NCI-H82 (cell line): ENCODE results near the gene ANK3.

Experiments used
- DNase-seq: peaks from one replicate; lab custom pipeline; 2025; lab: John Stamatoyannopoulos, UW

Gene ANK3

GRCh38 chr10:60389413-60390025, at the start of gene ANK3:
Gene ANK3 (minus strand): TSS chr10:60389875. CDS start chr10:60389538, 337 bp downstream.
- DNase-seq = peak; percentile 67

- peak; percentile 68 for DNase-seq
Observed at GRCh38 chr10:60434418-60435046, 44.9 kb upstream of the ANK3 start.

- no peak for DNase-seq
Observed at GRCh38 chr10:60433684-60434083, 44.0 kb upstream of the ANK3 start.

- DNase-seq = no peak
Observed at GRCh38 chr10:60430836-60431597, 41.3 kb upstream of the ANK3 start.

GRCh38 chr10:60430017-60430416, 40.3 kb upstream of the ANK3 start:
- DNase-seq = no peak

GRCh38 chr10:60429084-60429849, 39.6 kb upstream of the ANK3 start:
- DNase-seq = no peak

GRCh38 chr10:60428387-60428737, 38.7 kb upstream of the ANK3 start:
- DNase-seq = no peak

- DNase-seq = no peak
Observed at GRCh38 chr10:60427709-60428386, 38.2 kb upstream of the ANK3 start.

GRCh38 chr10:60427148-60427547, 37.5 kb upstream of the ANK3 start:
- DNase-seq = no peak

GRCh38 chr10:60426425-60426824, 36.8 kb upstream of the ANK3 start:
- DNase-seq = no peak

GRCh38 chr10:60425392-60426110, 35.9 kb upstream of the ANK3 start:
- peak; percentile 68 for DNase-seq

GRCh38 chr10:60424971-60425370, 35.3 kb upstream of the ANK3 start:
- DNase-seq = no peak

- no peak for DNase-seq
Observed at GRCh38 chr10:60423920-60424319, 34.2 kb upstream of the ANK3 start.

- DNase-seq = no peak
Observed at GRCh38 chr10:60422809-60423208, 33.1 kb upstream of the ANK3 start.

- peak; percentile 15 for DNase-seq
Observed at GRCh38 chr10:60420991-60421894, 31.6 kb upstream of the ANK3 start.

- no peak for DNase-seq
Observed at GRCh38 chr10:60419249-60419648, 29.6 kb upstream of the ANK3 start.

- no peak for DNase-seq
Observed at GRCh38 chr10:60417901-60418300, 28.2 kb upstream of the ANK3 start.

- DNase-seq = no peak
Observed at GRCh38 chr10:60417024-60417423, 27.3 kb upstream of the ANK3 start.

- no peak for DNase-seq
Observed at GRCh38 chr10:60414877-60415585, 25.4 kb upstream of the ANK3 start.

- DNase-seq = no peak
Observed at GRCh38 chr10:60414111-60414510, 24.4 kb upstream of the ANK3 start.
